GM12872 (cell line): ENCODE results near the gene MSX1.

Experiments
- TF ChIP-seq, protein P1 (sequence below): IDR thresholded peaks from 3 replicates; pipeline ENCODE4 v1.5.1; 2011; ENCODE audit warnings: low read depth, mild to moderate bottlenecking, low read length, moderate library complexity; ENCODE audit not compliant: insufficient read depth

Gene MSX1

GRCh38 chr4:4859325-4859798 is at the start of gene MSX1:
Gene MSX1 (plus strand): TSS chr4:4859665. CDS start chr4:4859900, 235 bp downstream.
- TF ChIP-seq, protein P1, sequence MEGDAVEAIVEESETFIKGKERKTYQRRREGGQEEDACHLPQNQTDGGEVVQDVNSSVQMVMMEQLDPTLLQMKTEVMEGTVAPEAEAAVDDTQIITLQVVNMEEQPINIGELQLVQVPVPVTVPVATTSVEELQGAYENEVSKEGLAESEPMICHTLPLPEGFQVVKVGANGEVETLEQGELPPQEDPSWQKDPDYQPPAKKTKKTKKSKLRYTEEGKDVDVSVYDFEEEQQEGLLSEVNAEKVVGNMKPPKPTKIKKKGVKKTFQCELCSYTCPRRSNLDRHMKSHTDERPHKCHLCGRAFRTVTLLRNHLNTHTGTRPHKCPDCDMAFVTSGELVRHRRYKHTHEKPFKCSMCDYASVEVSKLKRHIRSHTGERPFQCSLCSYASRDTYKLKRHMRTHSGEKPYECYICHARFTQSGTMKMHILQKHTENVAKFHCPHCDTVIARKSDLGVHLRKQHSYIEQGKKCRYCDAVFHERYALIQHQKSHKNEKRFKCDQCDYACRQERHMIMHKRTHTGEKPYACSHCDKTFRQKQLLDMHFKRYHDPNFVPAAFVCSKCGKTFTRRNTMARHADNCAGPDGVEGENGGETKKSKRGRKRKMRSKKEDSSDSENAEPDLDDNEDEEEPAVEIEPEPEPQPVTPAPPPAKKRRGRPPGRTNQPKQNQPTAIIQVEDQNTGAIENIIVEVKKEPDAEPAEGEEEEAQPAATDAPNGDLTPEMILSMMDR, result no peak

DNA sequence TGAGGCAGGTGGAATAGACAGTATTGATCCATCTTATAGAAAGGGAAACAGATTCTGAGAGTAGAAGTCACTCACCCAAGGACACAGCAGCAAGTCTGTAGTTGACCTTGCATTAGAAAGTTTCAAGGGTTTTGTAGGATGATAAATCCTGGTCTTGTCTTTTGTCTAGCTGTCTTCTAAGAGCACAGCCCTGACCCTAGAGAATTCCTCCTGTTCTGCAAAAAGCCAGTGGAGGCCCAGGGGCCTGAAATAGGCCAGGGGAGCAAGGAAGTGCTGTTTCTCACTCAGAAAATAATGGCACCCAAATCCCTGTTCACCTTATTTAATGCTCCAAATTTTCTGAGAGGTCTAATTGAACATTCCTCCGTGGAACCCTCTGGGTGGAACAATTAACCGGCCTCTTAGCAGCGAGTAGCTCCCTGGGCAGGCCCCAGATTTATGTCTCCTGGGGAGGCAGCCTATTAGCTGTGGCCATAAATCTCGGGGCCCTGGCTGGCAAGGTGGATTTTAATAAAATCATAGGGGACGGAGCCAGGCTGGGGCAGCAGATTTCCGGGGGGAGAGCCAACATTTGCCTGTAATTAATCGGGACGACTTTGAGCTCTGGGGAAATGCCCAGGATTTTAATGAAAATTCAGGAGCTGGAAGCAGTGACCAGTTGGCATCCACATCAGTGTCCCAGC is 49.2 kb upstream of the MSX1 start:
- TF ChIP-seq, protein P1, result no peak

- TF ChIP-seq, protein P1, result no peak
Measured at GRCh38 chr4:4810778-4811177, 48.7 kb upstream of the MSX1 start.

GRCh38 chr4:4812145-4812794 is 47.2 kb upstream of the MSX1 start:
- TF ChIP-seq, protein P1, result no peak

- TF ChIP-seq, protein P1, result no peak
Measured at GRCh38 chr4:4818415-4819212, 40.9 kb upstream of the MSX1 start.

GRCh38 chr4:4819213-4819606 is 40.3 kb upstream of the MSX1 start:
- TF ChIP-seq, protein P1, result no peak

DNA sequence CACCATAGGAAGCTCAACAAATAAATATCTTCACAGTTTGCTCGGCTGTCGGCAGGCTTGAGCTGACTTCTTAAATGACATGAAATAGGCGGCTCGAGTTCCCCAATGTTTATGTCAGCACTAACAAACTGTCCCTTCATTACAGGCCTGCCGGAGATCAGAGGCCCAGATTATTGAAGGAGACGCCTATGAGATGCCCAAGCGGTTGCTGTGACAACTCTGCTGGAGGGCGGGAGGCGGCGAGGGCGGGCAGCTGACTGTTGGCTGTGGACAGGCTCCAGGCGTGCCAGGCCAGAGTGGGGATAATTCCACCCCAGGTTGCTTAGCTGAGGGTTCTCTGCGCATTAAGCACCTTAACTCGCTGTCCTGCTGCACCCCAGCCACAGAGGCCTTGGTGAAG is 39.2 kb upstream of the MSX1 start:
- TF ChIP-seq, protein P1, result no peak
